Cardiac muscle cell (in vitro differentiated cells and primary cell): Measurements from ENCODE around the gene ANKRD33B. TPM values are rescaled to one million over a fixed set of nuclear protein-coding genes. Genes with fewer than 3 reads are reported as not detected.

ENCODE experiments used
- DNase-seq, 2 donors: peaks; one replicate each; pipeline versions ENCODE4 v3.0.0 to v3.0.0-alpha.2; 2010 to 2017; ENCODE audit warnings: low read depth in 1 of 2, low spot score in 1 of 2
- H3K27ac ChIP-seq: fragments of 200-600 bp; sonication (generic); 2 replicates; pipeline ENCODE4 v1.5.1; 2016
- H3K27me3 ChIP-seq: fragments of 200-600 bp; sonication (generic); 2 replicates; pipeline ENCODE4 v1.6.0; 2016; ENCODE audit warnings: control low read depth
- H3K36me3 ChIP-seq: fragments of 200-600 bp; sonication (generic); 2 replicates; pipeline ENCODE4 v1.5.1; 2016; ENCODE audit warnings: control low read depth
- H3K4me1 ChIP-seq: fragments of 200-600 bp; sonication (generic); 2 replicates; pipeline ENCODE4 v1.8.1; 2017; ENCODE audit warnings: low read depth, mild to moderate bottlenecking, mixed run types
- H3K4me3 ChIP-seq: fragments of 200-600 bp; sonication (generic); 2 replicates; pipeline ENCODE4 v1.5.1; 2016; ENCODE audit warnings: mild to moderate bottlenecking
- H3K9me3 ChIP-seq: fragments of 200-600 bp; sonication (generic); 2 replicates; pipeline ENCODE4 v1.5.1; 2017; ENCODE audit warnings: low read depth, mild to moderate bottlenecking, control low read depth
- polyA plus RNA-seq: library from polyadenylated mRNA; unstranded; fragments of >200 nt; fragmentation: Nextera tagmentation; extraction: Ambion mirVana; gene quantifications from 2 replicates; pipeline ENCODE4 v1.2.1, GENCODE V29; 2016
- total RNA-seq: library from RNA; depleted of rRNA; stranded (reverse); fragments of >200 nt; gene quantifications from 2 replicates; pipeline ENCODE4 v1.2.3, GENCODE V29; 2016
- TF ChIP-seq, protein P1 (sequence below): IDR thresholded peaks from 2 replicates; pipeline ENCODE4 v1.5.1; 2012; ENCODE audit warnings: low read depth, mild to moderate bottlenecking, low read length

ANKRD33B gene
- total and polyA plus RNA-seq, 2 experiments from 2014 or later = 5.7 to 14.8 TPM

DNA sequence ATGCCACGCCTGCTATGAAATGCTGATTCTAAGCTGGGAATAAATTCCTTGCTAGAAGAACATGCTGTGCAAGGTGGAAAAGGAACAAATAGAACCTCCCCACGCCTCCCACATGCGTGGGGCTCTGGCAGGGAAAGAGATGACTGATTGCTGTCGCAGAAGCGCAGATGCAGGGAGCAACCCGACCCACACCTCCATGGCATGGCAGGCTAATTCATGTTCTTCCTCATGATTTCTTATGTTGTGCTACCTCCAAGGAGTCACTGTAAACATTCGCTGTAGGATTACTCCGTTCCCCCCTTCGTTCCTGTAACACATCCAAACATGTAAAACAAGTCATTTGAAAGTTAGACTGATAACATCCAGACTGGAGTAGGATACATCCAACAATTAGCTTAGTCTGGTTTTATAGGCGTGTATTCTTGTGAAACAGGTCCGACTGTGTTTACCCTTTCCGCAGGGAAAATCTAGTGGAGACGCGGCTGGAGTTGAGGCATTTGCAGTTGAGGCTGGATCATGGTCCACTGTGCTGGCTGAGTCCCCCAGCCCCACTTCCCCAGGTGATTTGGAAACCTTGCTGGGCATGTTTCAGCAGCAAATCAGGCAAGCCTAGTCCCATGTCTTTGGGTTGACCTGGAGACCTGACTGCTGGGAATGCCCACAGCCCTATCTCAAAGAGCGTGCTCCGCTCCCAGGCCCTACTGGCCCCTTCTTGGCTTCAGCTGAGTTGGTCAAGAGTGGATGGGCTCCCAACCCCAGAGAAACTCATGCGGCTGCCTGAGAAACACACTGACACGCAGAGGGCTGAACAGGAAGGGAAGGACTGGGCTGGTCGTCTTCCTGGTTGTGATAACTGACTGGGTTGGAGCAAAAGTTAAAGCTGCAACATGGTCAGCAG is 24.8 kb upstream of the ANKRD33B start:
- Histone ChIP-seq H3K4me1 (peaks cover 23% of the 10 kb centered on the region), H3K4me3 (no peak overlapping the region), H3K27me3 (no peaks in the 10 kb centered on the region), H3K9me3 (no peaks in the 10 kb centered on the region), H3K27ac (no peak overlapping the region), H3K36me3 (no peaks in the 10 kb centered on the region)
- DNase-seq = no peak
- TF ChIP-seq, protein P1, sequence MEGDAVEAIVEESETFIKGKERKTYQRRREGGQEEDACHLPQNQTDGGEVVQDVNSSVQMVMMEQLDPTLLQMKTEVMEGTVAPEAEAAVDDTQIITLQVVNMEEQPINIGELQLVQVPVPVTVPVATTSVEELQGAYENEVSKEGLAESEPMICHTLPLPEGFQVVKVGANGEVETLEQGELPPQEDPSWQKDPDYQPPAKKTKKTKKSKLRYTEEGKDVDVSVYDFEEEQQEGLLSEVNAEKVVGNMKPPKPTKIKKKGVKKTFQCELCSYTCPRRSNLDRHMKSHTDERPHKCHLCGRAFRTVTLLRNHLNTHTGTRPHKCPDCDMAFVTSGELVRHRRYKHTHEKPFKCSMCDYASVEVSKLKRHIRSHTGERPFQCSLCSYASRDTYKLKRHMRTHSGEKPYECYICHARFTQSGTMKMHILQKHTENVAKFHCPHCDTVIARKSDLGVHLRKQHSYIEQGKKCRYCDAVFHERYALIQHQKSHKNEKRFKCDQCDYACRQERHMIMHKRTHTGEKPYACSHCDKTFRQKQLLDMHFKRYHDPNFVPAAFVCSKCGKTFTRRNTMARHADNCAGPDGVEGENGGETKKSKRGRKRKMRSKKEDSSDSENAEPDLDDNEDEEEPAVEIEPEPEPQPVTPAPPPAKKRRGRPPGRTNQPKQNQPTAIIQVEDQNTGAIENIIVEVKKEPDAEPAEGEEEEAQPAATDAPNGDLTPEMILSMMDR = no peak

DNA sequence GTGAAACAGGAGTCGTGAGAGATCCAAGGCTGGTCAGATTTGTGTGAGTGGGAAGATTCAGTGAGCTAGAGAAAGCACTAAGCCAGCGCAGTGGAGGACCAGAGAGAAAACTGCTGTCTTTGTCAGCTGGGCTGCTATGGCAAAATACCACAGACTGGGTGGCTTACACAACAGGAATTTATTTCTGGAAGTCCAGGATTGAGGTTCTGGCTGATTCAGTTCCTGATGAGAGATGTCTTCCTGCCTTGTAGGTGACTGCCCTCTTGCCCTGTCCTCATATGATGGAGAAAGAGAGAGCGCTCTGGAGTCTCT is 24.2 kb upstream of the ANKRD33B start:
- Histone ChIP-seq H3K27me3 (no peaks in the 10 kb centered on the region), H3K9me3 (no peaks in the 10 kb centered on the region)

DNA sequence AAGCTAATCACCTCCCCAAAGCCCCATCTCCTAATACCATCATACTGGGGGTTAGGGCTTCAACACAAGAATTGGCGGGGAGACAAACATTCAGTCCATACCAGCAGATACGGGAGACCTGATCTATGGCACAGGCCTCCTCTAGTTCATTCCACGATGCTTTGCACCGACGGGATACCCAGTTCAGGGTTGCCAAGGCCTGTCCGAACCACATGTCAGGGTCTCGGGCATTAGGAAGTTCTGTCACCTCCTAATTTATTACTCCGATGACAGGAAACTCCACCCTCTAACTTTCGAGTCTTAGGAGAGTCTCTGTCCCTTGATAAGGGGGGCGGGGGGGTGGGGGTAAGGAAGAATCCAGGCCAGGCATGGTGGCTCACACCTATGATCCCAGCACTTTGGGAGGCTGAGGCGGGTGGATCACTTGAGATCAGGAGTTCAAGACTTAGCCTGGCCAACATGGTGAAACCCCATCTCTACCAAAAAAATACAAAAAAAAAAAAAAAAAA is 23.8 kb upstream of the ANKRD33B start:
- H3K9me3 ChIP-seq = no peaks in the 10 kb centered on the region
- H3K27me3 ChIP-seq = no peaks in the 10 kb centered on the region
- TF ChIP-seq, protein P1 = no peak
- H3K27ac ChIP-seq = no peak overlapping the region
- no peaks in the 10 kb centered on the region for H3K36me3 ChIP-seq
- H3K4me1 ChIP-seq = peaks cover 20% of the 10 kb centered on the region
- H3K4me3 ChIP-seq = no peak overlapping the region
- DNase-seq = no peak

More for the DNA sequence above, 24.2 kb upstream of the ANKRD33B start:
- TF ChIP-seq, protein P1 = no peak
- Histone ChIP-seq H3K4me1 (peaks cover 21% of the 10 kb centered on the region), H3K27ac (no peak overlapping the region), H3K4me3 (no peak overlapping the region), H3K36me3 (no peaks in the 10 kb centered on the region)
- no peak for DNase-seq

DNA sequence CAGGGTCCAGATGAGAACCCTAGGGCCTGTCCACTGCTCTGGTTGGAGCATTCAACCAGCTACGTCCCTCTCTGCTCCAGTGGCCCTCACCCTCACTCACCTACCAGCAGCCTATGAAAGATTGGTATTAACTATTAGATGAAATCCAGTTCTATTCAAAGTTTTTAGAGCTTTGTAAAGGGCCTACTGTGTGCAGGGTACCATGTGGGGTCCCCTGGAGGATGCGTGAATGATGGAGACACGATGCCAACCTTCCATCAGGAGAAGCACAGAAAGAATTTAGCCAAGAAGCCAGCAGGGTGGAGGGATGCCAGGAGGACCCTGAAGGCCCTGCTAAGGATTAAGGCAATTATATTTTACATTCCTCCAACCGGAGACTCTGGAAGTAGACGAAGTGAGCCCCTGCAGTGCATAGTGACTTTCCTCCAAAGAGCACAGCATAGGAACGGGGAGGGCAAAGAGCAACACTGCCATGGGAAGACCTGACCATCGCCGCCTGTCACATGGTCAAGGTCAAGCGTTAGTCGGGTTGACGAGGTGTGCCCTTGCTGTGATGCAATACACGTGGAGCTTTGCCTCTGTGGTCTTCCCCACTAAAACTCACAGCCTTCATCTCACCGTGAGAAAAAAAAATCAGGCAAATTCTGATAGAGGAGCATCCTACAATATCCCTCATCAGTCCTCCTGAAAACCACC is 22.8 kb upstream of the ANKRD33B start:
- no peak overlapping the region for H3K27ac ChIP-seq
- H3K4me1 ChIP-seq = peaks cover 18% of the 10 kb centered on the region
- no peaks in the 10 kb centered on the region for H3K27me3 ChIP-seq
- no peaks in the 10 kb centered on the region for H3K9me3 ChIP-seq
- TF ChIP-seq, protein P1 = no peak
- H3K4me3 ChIP-seq = no peak overlapping the region
- DNase-seq = no peak
- no peaks in the 10 kb centered on the region for H3K36me3 ChIP-seq

DNA sequence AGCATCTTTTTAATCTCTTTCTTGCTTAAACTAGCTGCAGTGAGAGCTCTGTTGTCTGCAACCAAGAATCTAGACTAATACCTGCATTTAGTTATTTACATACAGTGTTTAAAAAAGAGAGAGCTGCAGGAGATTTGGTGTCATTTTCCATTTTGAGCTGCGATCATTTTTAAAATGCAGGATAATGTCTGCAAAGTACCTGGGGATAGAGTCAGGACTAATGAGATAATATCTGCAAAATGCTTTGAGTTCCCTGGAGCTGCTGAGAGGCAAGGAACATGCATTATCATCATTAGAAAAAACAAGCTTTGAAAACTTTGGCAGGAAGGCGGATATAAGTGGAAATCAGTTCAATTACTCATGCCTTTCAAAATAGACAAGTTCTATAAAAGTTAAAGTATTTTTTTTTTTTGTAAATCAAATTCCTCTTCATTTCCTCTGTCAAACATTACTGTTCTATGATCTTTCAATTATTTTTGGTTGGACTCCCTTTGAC is 21.8 kb upstream of the ANKRD33B start:
- H3K9me3 ChIP-seq = no peaks in the 10 kb centered on the region
- H3K27ac ChIP-seq = no peak overlapping the region
- TF ChIP-seq, protein P1 = no peak
- DNase-seq = no peak
- H3K4me3 ChIP-seq = no peak overlapping the region
- no peaks in the 10 kb centered on the region for H3K36me3 ChIP-seq
- no peaks in the 10 kb centered on the region for H3K27me3 ChIP-seq
- peaks cover 8% of the 10 kb centered on the region for H3K4me1 ChIP-seq
